ENCODE measurements around the gene BHMT.

DNA sequence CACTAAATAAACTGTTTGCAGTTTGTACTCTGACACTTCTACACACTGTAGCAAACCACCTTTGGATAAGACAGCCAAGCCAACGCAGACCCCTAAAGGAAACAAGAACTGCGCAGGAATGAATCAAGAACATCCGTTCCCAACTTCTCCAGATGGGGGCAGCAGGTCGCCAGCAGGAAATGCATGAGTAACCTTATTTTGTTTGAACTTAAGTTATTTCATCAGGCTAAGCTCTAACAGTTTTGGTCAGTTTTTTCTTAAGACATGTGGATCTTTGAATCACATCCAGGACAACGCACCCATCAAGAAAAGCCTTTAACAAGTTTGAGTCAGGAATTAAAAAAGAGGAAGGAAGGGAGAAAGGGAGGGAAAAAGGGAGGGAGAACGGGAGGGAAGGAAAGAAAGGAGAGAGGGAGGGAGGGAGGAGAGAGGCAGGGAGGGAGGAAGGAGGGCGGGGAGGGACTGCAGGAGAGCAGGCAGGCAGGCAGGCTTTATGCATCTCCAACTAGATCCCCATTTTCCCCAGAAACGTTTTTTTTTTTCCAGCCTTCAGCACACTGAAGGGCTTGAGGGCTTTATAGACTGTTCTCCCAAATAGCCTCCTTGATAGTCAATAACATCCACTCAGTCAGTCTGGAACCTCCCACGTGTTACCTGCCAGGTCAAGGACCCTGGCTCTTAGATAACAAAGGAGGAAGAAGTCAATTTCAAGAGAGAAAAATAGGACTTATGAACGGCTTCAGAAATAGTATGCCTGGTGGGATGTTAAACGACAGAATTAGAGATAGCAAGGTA lies 22.2 kb downstream of the BHMT start:
- TF ChIP-seq, protein P1, sequence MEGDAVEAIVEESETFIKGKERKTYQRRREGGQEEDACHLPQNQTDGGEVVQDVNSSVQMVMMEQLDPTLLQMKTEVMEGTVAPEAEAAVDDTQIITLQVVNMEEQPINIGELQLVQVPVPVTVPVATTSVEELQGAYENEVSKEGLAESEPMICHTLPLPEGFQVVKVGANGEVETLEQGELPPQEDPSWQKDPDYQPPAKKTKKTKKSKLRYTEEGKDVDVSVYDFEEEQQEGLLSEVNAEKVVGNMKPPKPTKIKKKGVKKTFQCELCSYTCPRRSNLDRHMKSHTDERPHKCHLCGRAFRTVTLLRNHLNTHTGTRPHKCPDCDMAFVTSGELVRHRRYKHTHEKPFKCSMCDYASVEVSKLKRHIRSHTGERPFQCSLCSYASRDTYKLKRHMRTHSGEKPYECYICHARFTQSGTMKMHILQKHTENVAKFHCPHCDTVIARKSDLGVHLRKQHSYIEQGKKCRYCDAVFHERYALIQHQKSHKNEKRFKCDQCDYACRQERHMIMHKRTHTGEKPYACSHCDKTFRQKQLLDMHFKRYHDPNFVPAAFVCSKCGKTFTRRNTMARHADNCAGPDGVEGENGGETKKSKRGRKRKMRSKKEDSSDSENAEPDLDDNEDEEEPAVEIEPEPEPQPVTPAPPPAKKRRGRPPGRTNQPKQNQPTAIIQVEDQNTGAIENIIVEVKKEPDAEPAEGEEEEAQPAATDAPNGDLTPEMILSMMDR (IDR thresholded peaks at IDR 0.05): peak; percentile 44 to 76 (median 68)
- TF ChIP-seq POLR2A (IDR thresholded peaks at IDR 0.05) (no peak), POLR2AphosphoS5 (IDR thresholded peaks at IDR 0.05) (peak; percentile 53)

All from prostate gland (tissue), 2 donors.